NCI-H69 (cell line): Measurements from ENCODE around the gene CCDC30.

Source experiments
- DNase-seq: peaks from one replicate; lab custom pipeline; 2025; lab: John Stamatoyannopoulos, UW

CCDC30 gene

DNA sequence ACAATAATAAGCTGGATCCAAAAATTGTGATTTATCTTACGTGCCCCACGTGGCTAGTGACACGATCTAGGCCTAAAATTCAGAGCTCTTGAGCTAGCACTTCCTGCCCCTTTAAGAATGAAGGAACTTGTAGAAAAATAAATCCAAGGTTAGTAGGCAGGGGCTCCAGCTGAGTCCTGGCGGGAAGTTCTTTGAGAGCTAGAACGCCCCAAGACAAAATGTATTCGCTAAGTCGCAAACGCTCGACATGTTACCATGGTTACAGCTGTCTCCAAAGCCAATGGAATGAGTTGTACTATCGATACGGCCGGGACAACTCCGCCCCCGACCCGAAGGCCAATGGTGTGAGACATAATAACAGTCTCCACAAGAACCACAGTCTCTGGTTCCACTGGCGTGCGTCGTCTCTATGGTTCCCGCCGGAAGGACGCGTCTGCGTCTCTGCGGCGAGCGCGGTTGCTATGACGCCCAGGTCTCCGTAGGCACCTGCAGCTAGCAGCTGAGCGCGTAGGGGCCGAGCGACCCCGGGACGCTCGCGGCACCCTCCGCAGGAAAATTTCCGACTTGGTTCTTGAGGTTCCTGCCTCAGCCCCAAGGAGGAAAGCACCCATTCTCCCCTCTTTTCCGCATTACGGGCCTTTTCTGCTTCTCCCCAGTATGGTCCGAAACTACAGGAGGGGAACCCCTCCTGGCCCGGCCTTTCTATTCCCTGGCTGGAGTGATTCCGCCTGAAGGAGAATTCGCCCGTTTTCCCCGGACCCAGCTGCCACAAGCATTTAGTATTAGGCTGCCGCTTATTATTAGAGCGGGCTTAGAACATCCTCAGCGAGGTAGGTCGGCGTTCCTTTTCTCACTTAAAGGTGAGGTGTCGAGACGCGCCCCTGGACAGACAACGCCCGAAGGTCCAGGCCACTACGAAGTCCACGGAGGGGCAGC is at the start of gene CCDC30:
Gene CCDC30, plus strand, starts transcription at position 459 of the 936 bp plus-strand sequence. CDS start 17,266 bp downstream, outside the sequence.
- peak; percentile 99 for DNase-seq

DNA sequence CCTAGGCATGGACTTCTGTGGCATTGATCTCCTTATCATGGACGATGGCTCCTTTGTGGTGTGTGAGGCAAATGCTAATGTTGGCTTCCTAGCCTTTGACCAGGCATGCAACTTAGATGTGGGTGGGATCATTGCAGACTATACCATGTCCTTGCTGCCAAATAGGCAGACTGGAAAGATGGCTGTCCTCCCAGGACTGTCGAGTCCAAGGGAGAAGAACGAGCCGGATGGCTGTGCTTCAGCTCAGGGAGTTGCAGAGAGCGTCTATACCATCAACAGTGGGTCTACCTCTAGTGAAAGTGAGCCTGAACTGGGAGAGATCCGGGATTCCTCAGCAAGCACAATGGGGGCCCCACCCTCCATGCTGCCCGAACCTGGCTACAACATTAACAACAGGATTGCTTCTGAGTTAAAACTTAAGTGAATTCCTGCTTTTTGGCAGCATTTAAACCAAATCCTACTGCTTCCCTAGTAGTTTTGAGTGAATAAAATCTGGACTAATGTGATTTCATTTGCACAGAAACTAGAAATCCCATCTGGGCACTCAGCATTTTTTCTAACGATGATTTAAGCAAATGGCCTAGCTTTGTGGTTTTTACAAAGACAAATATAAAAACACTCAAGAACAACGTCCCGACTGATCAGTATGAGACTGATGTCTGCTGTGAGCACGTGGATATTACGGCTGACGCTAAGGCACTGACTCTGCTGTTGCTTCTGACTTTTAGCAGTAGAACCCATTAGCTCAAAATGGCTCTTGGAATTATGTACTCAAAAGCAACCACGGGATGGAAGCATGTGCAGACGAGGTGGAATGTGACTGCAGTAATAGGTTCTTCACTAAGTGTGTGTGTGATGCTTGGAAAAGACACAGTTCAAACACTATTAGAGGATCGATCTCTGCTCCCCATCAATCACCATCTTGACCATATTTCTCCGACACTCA is 48.3 kb upstream of the CCDC30 start:
- DNase-seq = no peak

DNA sequence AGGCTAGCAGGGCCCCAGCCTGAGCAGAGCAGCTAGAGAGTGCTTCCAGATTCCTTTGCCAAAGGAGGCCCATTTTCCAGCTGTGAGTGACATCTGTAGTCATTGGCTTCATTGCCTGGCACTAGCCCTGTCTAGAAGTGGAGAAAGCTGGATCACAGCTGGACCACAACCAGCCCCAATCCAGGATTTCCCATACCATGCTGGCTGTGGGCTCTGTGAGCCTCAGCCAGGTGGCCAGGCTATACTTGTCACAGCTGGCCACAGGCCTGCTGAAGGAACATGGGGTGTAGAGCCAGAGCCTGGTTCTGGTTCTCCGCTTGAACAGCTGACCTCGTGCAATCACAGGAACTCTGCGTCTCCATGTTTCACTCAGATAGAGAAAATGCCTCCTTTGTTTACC is 45.9 kb upstream of the CCDC30 start:
- no peak for DNase-seq

DNA sequence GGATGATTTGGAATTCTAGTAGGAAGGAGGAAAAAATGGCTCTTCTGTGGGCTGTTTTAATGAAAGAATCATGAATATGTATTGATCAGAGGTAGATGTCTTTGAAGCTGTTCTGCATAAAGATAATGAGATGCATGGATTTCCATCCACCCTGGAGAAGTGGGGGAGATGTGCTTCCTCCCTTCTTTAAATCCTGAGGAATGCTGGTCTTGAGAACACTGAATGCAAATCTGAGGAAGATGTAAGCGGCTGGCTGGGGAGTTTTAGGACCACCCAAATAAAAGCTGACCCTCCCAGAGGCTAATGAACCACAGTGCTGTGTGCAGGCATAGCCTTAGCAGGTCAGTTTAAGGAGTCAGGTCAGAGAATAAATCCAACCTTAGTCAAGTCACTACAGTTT is 44.6 kb upstream of the CCDC30 start:
- DNase-seq = no peak

DNA sequence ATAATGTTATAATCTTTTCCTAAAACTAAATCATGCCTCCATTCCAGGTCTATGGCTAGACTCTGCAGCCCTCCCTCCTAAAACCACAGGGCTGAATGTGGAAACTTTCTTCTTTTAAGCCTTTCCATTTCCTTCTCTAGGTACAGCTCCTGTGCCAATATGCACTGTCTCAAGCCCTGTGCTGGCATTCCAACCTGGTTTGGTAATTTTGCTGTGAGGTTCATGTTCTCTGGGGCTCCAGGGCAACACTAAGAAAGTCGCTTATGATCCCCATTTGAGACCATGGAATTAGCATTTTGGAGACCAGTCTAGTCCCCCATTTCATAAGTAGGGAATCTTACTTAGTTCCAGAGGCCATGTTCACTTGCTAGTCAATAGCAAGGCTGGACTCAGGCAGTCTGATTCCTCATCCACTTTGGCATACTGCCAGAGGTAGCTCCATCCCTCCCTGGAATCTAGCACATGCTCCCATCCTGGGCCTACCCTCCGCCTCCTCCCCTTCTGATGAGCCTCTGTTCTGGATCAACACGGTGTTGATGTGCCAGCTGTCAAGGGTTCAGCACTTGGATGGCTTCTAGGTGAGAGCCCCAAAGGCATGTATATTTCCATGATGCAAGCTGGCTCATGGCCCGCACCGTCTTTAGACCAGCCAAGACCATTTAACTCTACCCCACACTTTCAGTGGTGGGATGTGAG is 43.8 kb upstream of the CCDC30 start:
- peak; percentile 78 for DNase-seq

DNA sequence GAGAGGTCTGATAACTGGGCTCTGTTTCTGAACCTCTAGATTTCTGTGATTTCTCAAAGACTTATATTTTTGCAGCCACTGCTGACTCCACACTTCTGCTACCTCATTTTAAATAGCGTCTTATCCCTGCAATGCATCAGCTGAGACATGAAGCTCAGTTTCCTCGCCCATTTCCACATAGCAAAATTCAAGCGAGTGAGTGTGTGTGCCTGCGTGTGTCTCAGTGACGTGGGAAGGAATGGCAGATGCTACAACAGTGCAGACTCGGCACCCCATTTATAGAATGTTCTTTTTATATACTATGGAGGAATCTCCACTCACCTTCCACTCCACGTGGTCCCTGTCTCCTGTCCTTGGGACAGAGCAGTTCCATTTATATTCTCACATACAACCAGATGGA is 43.0 kb upstream of the CCDC30 start:
- no peak for DNase-seq

DNA sequence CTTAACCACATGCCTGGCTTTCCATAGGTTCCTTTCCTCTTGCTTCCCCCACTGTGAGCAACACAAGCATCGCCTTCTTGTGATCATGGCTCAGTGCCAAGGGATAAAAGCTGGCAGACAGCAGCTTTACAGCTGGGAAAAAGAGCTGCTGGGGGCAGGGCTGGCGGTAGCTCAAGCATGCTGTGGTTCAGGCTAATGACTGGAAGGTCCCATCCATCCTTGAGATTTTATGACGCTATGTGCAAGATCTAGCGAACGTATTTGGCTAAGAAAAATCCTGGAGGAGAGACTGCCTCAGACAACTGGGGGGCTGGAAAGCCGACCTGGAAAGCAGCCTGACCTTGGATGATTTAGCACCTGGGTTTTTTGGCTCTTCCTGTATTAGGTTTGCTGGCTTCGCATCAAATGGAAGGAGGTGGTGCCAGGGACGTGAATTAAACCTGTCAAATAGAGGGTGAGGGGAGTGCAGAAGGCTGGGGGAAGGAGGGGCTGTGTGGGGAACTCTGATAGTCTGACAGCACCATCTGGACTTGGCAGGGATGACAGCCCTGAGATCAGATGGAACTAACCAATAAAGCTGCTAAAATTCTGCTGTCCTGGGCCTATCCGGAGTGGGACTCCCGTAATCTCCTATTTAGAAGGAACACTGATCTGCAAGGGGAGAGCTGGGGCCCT is 42.0 kb upstream of the CCDC30 start:
- peak; percentile 94 for DNase-seq

DNA sequence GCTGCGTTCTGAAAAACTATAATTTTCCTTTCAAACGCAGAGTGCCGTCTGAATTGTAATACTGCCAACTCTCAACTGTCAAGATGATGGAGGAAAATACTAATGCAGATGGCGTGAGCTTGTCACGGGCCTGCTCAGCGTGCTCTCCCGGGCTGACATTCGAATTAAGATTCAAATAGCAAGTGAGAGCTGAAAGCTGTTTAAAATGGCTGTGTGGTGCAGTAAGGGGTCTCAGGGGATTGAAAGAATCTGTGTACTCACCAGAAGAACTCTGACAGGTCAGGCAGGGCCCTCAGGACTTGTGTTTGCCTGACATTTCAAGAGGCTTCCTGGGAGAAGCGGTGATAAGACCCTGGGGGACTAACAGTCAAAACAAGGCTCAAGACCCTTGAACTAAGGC is 40.3 kb upstream of the CCDC30 start:
- DNase-seq = peak; percentile 83

DNA sequence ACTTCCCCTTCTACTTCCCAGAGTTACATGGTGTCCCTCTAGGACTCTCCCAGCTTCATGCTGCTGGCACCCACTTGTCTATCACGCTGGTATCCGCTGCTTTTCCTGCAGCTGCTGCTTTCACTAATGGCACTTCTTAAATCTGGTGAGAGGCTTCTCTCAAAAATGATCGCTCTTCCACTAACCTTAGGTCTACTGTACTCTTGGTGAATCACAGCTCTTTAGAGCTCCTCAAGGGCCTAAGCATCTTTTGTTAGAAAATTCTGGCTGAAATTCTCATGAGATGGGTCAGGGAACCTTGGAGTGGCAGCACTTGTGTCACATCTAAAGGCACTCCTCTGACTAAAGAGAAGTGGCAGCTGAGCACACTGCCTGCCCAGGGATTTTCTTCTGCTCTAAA is 39.4 kb upstream of the CCDC30 start:
- DNase-seq = peak; percentile 23

DNA sequence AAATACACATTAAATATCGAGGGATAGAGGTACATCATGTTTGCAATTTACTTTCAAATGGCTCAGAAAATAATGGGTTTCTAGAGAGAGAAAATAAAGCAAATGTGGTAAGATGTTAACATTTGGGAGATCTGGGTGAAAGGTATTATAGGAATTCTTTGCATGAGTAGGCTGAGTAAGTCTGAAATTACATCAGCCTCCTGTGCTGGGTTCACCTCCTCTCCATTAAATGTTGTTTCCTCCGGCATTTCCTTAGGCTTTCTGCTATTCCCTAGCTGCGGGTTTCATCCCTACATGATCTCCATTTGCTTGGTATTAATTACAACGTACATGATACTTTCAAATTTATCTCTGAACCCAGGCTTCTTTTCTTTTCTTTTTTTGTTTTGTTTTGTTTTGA is 38.9 kb upstream of the CCDC30 start:
- no peak for DNase-seq

DNA sequence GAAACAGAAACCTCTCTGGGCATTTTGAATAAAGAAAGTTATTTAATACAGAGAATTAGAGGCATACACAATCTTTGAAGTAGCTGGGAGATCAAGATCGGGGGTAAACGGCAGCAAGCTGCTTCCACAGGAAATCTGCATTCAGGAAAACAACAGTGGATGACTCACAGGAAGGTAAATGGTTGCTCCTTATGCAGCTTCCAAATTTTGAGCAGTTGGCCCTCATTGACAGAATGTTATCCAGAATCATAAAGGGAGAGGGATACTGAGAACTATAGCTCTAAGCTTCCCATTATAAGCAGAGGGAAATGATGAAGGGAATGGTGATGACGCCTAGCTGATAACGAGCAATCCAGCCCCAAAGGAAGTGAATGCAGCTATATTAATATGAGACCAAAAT is 35.8 kb upstream of the CCDC30 start:
- no peak for DNase-seq

DNA sequence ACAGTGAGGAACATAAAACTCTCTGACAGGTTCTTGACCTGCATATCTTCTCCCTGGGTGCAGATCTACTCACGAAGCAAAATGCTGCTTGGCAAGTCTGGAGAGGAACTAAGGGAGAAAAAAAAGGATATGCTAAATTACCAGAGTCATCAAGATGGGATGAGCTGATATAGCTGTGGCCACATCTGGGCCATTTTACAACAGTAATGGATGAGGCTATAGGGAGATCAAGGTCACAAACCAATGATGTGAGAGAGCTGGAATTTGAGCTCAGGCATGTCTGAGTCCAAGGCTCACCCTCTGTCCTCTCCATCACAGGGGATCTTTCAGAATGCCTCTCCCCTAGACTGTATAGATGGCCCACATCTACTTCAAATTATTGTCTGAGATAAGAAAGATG is 33.5 kb upstream of the CCDC30 start:
- no peak for DNase-seq

DNA sequence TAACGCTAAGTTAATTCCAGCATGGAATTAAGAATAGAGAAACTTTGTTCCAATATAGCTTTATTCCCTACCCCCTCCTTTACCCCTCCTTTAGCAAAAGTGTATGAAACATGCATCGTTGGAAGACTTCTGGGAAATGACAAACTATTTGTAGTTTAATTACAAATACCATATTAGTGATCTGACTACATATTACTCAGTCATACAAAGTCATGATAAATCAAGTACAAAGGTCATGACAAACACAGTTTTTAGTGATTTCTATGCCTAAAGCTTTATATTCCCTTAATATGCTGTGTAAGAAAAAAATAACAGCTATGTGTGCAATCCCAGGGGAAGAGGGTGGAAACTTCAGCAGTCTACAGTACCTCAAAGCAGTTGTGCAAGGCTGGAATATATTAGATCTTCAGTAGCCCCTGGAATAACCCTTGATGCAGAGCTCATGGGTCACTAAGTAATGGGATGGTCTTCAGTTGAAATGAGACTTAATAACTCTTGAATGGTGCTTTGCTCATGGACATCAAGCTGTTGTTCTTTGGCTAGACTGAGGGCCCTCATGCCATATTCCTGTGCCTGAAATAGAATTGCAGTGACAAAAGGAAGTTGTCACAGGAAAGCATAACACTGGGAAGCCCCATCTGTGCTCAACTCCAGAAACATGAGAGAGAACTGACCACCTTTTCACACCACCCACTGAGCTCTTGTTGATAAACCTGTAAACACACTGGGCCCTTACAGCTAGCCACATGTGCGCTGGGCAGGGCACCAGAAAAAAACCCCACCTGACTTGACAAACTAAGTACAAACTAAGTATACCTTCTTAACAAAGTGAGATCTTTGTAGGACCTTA is 32.6 kb upstream of the CCDC30 start:
- peak; percentile 7 for DNase-seq

DNA sequence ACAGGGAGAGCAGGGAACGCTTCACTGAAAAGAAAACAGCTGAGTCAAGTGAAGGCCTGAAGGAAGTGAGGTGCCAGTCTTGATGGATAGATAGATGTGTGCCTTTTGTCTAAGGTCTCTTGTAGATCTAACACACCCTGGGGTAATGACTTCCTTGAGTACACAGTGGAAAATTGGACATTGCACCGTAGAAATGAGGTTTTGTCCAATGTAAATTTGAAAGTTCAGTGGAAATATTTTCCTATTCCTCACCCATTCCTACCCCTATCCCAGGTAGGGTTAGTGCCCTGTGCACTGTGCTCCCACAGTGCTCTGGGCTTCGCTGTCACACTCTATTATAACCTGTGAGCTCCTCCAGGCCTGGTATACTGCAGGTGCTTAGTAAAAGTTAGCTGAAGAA is 31.6 kb upstream of the CCDC30 start:
- DNase-seq = peak; percentile 31

DNA sequence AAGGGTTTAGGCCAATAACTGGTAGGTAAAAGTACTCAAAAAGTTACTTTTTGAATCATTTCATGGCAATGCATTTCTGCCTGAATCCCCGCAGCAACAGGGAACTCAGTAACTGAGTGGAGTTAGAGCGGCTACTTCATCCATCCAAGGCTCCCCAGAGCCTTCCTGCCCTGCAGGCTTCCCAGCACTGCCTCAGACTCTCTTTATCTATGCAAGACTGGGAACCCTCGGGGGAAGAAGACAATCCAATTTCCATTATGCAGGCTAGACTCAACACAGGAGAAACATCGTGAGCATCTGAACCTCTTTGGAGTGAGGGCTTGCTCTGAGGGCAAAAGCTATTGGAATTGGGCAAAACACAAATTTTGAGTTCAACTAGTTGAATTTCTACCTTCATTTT is 30.4 kb upstream of the CCDC30 start:
- DNase-seq = no peak

DNA sequence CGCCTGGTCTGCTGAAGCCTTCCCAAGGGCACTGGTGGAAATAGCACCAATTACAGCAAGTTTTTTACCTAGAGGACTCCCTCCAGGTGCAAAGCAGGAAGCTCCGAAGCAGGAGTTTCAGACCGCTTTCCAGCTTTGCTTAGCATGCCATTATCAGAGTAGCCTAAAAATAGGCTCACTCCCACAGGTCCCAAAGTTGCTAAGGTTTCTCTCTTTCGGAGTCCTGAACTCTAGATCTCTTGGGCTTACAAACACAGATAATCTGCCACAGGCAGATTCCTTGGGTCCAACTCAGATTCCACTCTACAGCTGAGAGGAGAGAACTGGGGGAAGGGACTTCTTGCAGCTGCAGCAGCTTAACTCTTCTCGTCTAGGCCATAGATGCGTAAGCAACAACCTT is 29.7 kb upstream of the CCDC30 start:
- DNase-seq = no peak

DNA sequence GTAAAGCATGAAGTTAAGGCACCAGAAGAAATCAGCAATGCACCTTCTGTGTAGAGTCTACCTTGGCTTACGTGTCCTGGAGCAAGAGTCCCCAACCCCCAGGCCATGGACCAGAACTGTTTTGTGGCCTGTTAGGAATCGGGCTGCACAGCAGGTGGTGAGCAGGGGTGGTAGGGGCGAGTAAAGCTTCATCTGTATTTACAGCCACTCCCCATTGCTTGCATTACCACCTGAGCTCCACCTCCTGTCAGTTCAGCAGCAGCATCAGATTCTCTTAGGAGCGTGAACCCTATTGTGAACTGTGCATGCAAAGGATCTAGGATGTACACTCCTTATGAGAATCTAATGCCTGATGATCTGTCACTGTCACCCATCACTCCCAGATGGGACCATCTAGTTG is 28.7 kb upstream of the CCDC30 start:
- no peak for DNase-seq

DNA sequence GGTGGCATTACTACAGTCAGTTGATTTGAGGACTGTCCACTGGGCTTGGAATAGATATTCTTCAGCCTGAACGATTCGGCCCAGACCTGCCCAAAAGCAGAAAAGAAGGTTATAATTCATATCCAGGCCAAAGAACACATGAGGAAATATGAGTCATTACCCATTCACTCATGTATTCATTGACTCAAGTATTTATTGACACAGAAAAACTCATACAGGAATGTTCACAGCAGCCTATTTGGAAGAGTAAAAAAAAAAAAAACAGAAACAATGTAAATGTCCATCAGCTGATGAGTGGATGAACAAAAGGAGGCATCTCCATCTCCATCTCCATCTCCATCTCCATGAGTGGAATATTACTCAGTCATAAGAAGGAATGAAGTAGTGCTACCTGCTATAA is 23.1 kb upstream of the CCDC30 start:
- DNase-seq = no peak

DNA sequence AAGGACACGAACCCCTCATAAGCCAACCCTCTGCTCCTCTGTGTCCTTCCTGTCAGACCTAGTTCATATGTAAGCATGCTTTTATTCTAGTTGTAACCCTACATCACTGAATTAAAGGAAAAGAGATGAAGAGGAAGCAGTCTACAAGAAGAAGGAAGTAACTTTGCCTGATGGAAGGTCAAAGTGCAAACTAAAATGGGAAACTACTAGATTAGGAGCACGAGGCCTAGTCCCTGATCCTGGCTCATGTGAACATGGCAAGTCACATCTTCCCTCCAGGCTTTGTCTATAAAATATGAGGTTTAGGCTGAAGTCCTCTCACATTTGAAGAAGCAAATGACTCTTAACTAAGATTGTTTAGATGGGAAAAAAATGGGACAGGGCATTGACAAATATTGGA is 20.4 kb upstream of the CCDC30 start:
- DNase-seq = no peak

DNA sequence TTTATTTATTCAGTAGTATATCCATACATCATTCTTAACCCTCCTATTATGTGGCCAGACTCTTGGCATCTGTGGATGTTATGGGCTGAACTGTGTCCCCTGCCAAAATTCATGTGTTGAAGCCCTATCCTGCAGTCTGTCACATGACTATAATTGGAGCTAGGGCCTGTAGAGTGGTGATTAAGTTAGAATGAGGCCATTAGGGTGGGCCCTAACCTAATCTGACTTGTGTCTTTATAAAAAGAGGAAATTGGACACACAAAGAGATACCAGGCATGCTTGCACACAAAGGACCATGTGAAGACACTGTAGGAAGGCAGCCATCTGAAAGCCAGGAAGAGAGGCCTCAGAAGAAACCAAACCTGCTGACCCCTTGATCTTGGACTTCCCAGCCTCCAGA is 13.8 kb upstream of the CCDC30 start:
- DNase-seq = peak; percentile 70

DNA sequence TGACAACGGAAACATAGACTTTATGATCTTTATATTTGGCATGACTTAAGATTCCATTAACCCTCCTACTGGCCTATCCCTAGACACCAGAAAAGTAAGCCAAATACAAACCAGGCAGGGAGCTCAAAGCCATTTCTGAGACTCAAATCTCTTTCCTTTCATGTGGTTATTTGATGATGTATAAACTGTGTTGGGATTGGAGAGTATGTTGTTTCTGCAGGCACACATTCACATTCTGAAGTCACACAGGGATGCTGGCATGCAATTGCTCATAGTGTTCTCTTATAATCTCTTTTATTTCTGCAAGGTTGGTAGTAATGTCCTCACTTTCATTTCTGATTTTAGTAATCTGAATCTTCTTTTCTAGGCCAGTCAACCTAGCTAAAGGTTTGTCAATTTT is 13.0 kb upstream of the CCDC30 start:
- DNase-seq = no peak
